Progenitor cell of endocrine pancreas (in vitro differentiated cells): Measurements from ENCODE around the gene DGKG. TPM values are rescaled to one million over a fixed set of nuclear protein-coding genes. Genes with fewer than 3 reads are reported as not detected.

Source experiments
- DNase-seq: peaks from one replicate; pipeline ENCODE4 v3.0.0; 2021; ENCODE audit warnings: low spot score; ENCODE audit not compliant: unreplicated experiment
- H3K27ac Mint-ChIP-seq: 2 replicates; pipeline ENCODE4 v1.8.0; 2021; ENCODE audit warnings: mild to moderate bottlenecking, moderate library complexity, mixed read lengths
- H3K27me3 Mint-ChIP-seq: 2 replicates; pipeline ENCODE4 v1.8.0; 2021; ENCODE audit warnings: mixed read lengths
- H3K36me3 Mint-ChIP-seq: 2 replicates; pipeline ENCODE4 v1.8.0; 2022; ENCODE audit warnings: mixed read lengths; ENCODE audit not compliant: insufficient read depth
- H3K4me1 Mint-ChIP-seq: 2 replicates; pipeline ENCODE4 v1.8.0; 2021; ENCODE audit warnings: low read depth, mixed read lengths
- H3K4me3 Mint-ChIP-seq: 2 replicates; pipeline ENCODE4 v1.8.0; 2021; ENCODE audit warnings: low read depth, mild to moderate bottlenecking, moderate library complexity, mixed read lengths
- H3K9me3 Mint-ChIP-seq: 2 replicates; pipeline ENCODE4 v1.8.0; 2021; ENCODE audit warnings: low read depth, mixed read lengths
- total RNA-seq: library from RNA; stranded (reverse); gene quantifications from 2 replicates; pipeline ENCODE4 v1.2.1, GENCODE V29; 2021
- TF ChIP-seq, protein P1 (sequence below): fragments of 200-600 bp; sonication (generic); IDR thresholded peaks from one replicate; pipeline ENCODE4 v1.5.0; 2021; ENCODE audit warnings: antibody characterized with exemption, mild to moderate bottlenecking; ENCODE audit not compliant: unreplicated experiment

DGKG gene
- total RNA-seq, 1 donor from 2014 or later = 0.17 TPM

DNA sequence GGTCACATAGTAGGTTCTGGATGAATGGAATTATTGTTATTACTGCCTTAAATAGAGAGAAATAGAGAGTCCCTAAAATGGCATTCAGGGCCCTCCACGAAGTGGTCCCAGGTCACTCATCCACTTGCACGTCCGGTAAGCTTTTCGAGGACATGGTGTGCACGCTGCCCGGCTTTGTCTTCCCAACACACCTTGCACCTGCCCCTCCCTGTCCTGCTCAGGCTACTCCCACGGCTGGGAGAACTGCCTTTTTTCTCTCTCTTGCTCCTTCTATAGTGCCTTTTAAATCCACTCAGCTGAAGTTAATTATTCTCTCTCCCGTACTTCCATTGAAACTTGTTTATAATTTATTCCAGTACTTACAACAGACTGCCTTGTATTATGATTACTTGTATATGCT lies 5.6 kb upstream of the DGKG start:
- H3K4me3 Mint-ChIP-seq = no peak overlapping the region
- no peaks in the 10 kb centered on the region for H3K9me3 Mint-ChIP-seq
- TF ChIP-seq, protein P1, sequence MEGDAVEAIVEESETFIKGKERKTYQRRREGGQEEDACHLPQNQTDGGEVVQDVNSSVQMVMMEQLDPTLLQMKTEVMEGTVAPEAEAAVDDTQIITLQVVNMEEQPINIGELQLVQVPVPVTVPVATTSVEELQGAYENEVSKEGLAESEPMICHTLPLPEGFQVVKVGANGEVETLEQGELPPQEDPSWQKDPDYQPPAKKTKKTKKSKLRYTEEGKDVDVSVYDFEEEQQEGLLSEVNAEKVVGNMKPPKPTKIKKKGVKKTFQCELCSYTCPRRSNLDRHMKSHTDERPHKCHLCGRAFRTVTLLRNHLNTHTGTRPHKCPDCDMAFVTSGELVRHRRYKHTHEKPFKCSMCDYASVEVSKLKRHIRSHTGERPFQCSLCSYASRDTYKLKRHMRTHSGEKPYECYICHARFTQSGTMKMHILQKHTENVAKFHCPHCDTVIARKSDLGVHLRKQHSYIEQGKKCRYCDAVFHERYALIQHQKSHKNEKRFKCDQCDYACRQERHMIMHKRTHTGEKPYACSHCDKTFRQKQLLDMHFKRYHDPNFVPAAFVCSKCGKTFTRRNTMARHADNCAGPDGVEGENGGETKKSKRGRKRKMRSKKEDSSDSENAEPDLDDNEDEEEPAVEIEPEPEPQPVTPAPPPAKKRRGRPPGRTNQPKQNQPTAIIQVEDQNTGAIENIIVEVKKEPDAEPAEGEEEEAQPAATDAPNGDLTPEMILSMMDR = no peak
- H3K27ac Mint-ChIP-seq = no peak overlapping the region
- no peaks in the 10 kb centered on the region for H3K36me3 Mint-ChIP-seq
- peaks cover 63% of the 10 kb centered on the region for H3K27me3 Mint-ChIP-seq
- no peaks in the 10 kb centered on the region for H3K4me1 Mint-ChIP-seq
- no peak for DNase-seq

DNA sequence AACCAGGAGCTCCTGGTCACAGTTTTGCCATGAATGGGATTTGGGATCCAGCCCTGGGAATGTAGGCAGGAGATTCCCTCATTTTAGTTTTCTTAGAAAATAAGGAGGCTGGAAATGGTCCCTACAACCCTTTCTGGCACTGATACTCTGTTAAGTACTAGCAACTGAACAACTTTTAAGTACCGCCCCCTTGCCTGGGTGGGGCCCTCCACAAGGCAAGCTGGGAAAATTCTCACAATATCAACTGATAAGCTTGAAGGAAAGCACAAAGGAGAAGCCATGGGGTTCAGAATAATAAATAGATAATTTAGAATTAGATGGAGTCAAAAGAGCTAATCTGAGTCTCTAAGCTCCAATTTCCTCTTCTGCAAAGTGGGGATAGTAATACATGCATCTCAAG lies 4.2 kb upstream of the DGKG start:
- Mint-ChIP-seq H3K36me3 (no peaks in the 10 kb centered on the region), H3K27me3 (peaks cover 72% of the 10 kb centered on the region), H3K4me1 (peaks cover 3% of the 10 kb centered on the region), H3K27ac (no peak overlapping the region), H3K4me3 (no peak overlapping the region), H3K9me3 (no peaks in the 10 kb centered on the region)
- TF ChIP-seq, protein P1 = no peak
- DNase-seq = no peak

DNA sequence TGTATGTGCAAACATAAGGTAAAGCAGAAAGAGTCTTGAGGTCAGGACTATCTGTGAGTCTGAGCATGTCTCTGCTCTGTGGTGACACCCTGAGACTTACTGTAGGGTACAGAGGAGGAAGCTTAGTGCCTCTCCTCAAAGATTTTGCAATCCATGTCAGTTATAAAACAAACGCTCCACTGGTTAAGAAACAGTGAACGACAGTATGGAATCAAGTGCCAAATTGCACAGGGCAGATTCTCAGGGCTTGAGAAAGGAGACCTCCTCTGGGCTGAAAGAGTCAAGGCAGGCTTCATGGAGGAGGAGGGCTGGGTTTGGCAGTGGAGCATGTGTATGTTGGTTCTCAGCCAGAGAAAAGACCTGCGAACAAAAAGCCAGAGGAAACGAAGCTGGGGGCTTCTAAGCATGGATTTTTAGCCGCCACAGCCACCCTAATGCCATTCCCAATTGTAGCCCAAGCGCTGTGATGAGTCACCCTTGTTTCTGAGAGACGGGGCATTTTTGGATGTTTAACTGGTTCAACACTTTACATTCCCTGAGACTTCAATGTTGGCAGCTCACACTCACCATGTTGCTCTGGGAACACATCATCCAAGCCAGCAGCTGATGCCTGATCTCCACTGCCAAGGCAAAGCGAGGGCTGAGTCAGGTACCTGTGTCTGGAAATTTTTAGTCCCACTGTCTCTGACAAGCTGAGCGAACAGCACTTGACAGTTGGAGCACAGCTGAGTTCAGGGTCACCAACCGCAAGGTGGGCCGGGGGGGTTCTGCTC lies 3.4 kb upstream of the DGKG start:
- no peak for DNase-seq
- no peaks in the 10 kb centered on the region for H3K9me3 Mint-ChIP-seq
- H3K27me3 Mint-ChIP-seq = peaks cover 79% of the 10 kb centered on the region
- TF ChIP-seq, protein P1 = no peak
- peaks cover 6% of the 10 kb centered on the region for H3K4me1 Mint-ChIP-seq
- no peaks in the 10 kb centered on the region for H3K36me3 Mint-ChIP-seq
- no peak overlapping the region for H3K4me3 Mint-ChIP-seq
- no peak overlapping the region for H3K27ac Mint-ChIP-seq

DNA sequence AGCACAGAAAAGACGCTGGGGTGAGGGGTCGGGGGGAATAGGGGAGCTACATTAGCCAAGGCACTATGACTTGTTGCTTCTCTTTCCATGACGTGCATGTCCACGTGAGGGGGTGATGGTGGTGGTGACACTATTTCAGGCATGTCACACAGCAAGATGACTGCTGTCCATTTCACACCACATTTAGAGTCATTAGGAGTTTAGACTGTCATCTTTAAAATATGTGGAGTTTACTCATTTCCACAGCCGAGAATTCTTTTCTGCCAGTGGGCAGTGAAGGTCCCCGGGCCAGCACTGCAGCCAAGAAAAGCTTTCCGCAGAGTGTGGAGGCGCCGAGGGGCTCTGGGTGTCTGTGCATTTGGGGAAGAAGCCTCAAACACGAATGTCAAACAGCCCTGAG lies 954 bp upstream of the DGKG start:
- no peak for DNase-seq
- TF ChIP-seq, protein P1 = no peak
- Mint-ChIP-seq H3K4me3 (no peak overlapping the region), H3K27me3 (peaks cover 85% of the 10 kb centered on the region), H3K36me3 (no peaks in the 10 kb centered on the region), H3K9me3 (no peaks in the 10 kb centered on the region), H3K27ac (no peak overlapping the region), H3K4me1 (peaks cover 6% of the 10 kb centered on the region)

DNA sequence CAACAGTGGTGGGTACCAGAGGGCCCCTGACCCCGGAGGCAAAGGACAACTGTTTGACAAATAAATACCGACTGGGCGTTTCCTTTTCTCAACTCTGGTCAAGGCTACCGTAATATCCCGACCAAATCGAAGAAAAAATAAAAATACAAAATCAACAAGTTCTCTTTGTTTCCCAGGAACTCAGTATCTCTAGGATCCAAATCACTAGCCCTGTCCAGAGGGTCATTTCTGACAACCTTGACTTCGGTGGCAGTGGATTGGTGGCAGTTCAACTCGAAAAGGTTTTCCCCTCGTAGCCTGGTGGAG lies 456 bp upstream of the DGKG start:
- TF ChIP-seq, protein P1 = no peak
- H3K27ac Mint-ChIP-seq = no peak overlapping the region
- peaks cover 85% of the 10 kb centered on the region for H3K27me3 Mint-ChIP-seq
- H3K4me1 Mint-ChIP-seq = peaks cover 6% of the 10 kb centered on the region
- peak overlapping the region; percentile 56 for H3K4me3 Mint-ChIP-seq
- H3K36me3 Mint-ChIP-seq = no peaks in the 10 kb centered on the region
- no peak for DNase-seq
- no peaks in the 10 kb centered on the region for H3K9me3 Mint-ChIP-seq
